Neuronal stem cell (in vitro differentiated cells): ENCODE measurements around the gene OR2A5.

Experiments used
- DNase-seq: peaks from one replicate; pipeline ENCODE4 v3.0.0-alpha.2; 2013; ENCODE audit warnings: low spot score
- H2AFZ ChIP-seq: one replicate; pipeline ENCODE4 v1.6.1; 2013; ENCODE audit warnings: mild to moderate bottlenecking, low read length, inconsistent platforms
- H2AK5ac ChIP-seq: 2 replicates; pipeline ENCODE4 v1.6.1; 2013; ENCODE audit warnings: low read depth, mild to moderate bottlenecking, inconsistent platforms, low read length, moderate library complexity, mixed read lengths
- H2BK120ac ChIP-seq: 2 replicates; pipeline ENCODE4 v1.6.1; 2013; ENCODE audit warnings: low read depth, mild to moderate bottlenecking, inconsistent platforms, low read length, moderate library complexity, mixed read lengths
- H2BK12ac ChIP-seq: one replicate; pipeline ENCODE4 v1.6.1; 2013; ENCODE audit warnings: low read length, inconsistent platforms
- H2BK15ac ChIP-seq: 2 replicates; pipeline ENCODE4 v1.6.1; 2013; ENCODE audit warnings: mild to moderate bottlenecking, low read length, inconsistent platforms, mixed read lengths
- H2BK5ac ChIP-seq: one replicate; pipeline ENCODE4 v1.6.1; 2013; ENCODE audit warnings: inconsistent platforms, mild to moderate bottlenecking, low read length, moderate library complexity
- H3K14ac ChIP-seq: one replicate; pipeline ENCODE4 v1.6.1; 2013; ENCODE audit warnings: low read length, inconsistent platforms
- H3K18ac ChIP-seq: 2 replicates; pipeline ENCODE4 v1.6.1; 2013; ENCODE audit warnings: low read length, inconsistent platforms
- H3K23ac ChIP-seq: 2 replicates; pipeline ENCODE4 v1.6.1; 2013; ENCODE audit warnings: low read depth, mild to moderate bottlenecking, mixed read lengths, low read length, inconsistent platforms; ENCODE audit not compliant: poor library complexity
- H3K27ac ChIP-seq: replicated peaks from 3 replicates; pipeline ENCODE4 v1.5.1; 2013; ENCODE audit warnings: low read length, inconsistent platforms
- H3K27me3 ChIP-seq, 3 experiments: 2 replicates each; pipeline ENCODE4 v1.6.1; 2013; ENCODE audit warnings: low read length in 3 of 3, mild to moderate bottlenecking in 2 of 3, inconsistent platforms in 1 of 3, low read depth in 1 of 3, mixed read lengths in 1 of 3, moderate library complexity in 1 of 3; ENCODE audit not compliant: control insufficient read depth in 3 of 3, insufficient read depth in 3 of 3
- H3K36me3 ChIP-seq, 2 donors: replicated peaks in 1 of 2; 2 replicates each; pipeline ENCODE4 v1.6.1; 2013; ENCODE audit warnings: low read length in 2 of 2; ENCODE audit not compliant: control insufficient read depth in 2 of 2, insufficient read depth in 2 of 2
- H3K4ac ChIP-seq: 2 replicates; pipeline ENCODE4 v1.6.1; 2013; ENCODE audit warnings: inconsistent platforms, mild to moderate bottlenecking, low read length, moderate library complexity
- H3K4me1 ChIP-seq, 2 donors: 1 replicate in 1 of 2; 2 replicates in 1 of 2; pipeline ENCODE4 v1.6.1; 2013; ENCODE audit warnings: low read length in 2 of 2, low read depth in 1 of 2; ENCODE audit not compliant: control insufficient read depth in 2 of 2, insufficient read depth in 1 of 2
- H3K4me2 ChIP-seq: one replicate; pipeline ENCODE4 v1.6.1; 2013; ENCODE audit warnings: mild to moderate bottlenecking, low read length, inconsistent platforms; ENCODE audit not compliant: insufficient read depth, poor library complexity, severe bottlenecking
- H3K4me3 ChIP-seq, 2 donors: 2 replicates each; pipeline ENCODE4 v1.5.1; 2013; ENCODE audit warnings: low read length in 2 of 2, mild to moderate bottlenecking in 2 of 2, inconsistent platforms in 1 of 2, moderate library complexity in 1 of 2
- H3K79me1 ChIP-seq: one replicate; pipeline ENCODE4 v1.6.1; 2013; ENCODE audit warnings: low read depth, mild to moderate bottlenecking, inconsistent platforms, low read length, moderate library complexity
- H3K9ac ChIP-seq: one replicate; pipeline ENCODE4 v1.6.1; 2013; ENCODE audit warnings: mild to moderate bottlenecking, low read depth, low read length, inconsistent platforms; ENCODE audit not compliant: poor library complexity
- H3K9me3 ChIP-seq, 2 donors: replicated peaks in 1 of 2; 2 replicates each; pipeline versions ENCODE3 to v1.6.1; 2013; ENCODE audit warnings: low read length in 2 of 2, mild to moderate bottlenecking in 2 of 2, inconsistent platforms in 1 of 2, low read depth in 1 of 2, mixed read lengths in 1 of 2, moderate library complexity in 1 of 2; ENCODE audit not compliant: control insufficient read depth in 2 of 2, insufficient read depth in 1 of 2
- H4K8ac ChIP-seq: one replicate; pipeline ENCODE4 v1.6.1; 2013; ENCODE audit warnings: low read depth, mild to moderate bottlenecking, inconsistent platforms, low read length, moderate library complexity
- H4K91ac ChIP-seq: one replicate; pipeline ENCODE4 v1.6.1; 2013; ENCODE audit warnings: low read length, low read depth, mild to moderate bottlenecking, inconsistent platforms; ENCODE audit not compliant: poor library complexity
- WGBS, 2 donors: extraction: QIAGEN DNeasy Blood & Tissue Kit; methylation state at CpG; one replicate each; pipeline ENCODE4 v1.1.7; 2013; ENCODE audit warnings: missing lambda C conversion rate in 2 of 2, mixed read lengths in 1 of 2; ENCODE audit not compliant: insufficient read length in 2 of 2, insufficient replicate concordance in 1 of 2; ENCODE audit errors: extremely low coverage in 2 of 2; 5-methylcytosine and 5-hydroxymethylcytosine counted together

OR2A5 gene

DNA sequence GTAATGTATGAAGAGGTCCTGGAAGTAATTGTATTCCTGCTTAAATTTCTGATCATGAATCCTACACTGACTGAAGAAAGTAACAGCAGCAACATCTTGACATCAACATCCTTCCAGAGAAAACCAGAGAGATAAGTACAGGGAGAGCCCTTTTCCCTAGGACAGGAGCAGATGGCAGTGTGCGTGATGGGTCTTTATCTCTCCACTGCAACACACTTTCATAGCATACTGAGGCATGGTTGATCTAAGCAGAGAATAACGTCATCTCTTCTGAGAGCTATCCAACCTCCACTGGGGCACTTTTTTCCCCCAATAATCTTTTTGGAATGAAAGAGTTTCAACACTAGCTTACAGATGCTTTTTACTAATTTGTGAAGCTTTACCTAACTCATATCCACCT lies 21.2 kb downstream of the OR2A5 start:
- H4K8ac ChIP-seq: no peak overlapping the region
- H3K18ac ChIP-seq: no peak overlapping the region
- WGBS, 2 donors: no CpG with 5 or more reads among the region's 2 CpGs

DNA sequence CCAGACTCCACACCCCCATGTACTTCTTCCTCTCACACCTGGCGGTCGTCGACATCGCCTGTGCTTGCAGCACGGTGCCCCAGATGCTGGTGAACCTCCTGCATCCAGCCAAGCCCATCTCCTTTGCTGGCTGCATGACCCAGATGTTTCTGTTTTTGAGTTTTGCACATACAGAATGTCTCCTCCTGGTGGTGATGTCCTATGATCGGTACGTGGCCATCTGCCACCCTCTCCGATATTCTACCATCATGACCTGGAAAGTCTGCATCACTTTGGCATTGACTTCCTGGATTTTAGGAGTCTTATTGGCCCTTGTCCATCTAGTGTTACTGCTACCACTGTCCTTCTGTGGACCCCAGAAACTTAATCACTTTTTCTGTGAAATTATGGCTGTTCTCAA lies 25.6 kb downstream of the OR2A5 start:
- no peaks in the 10 kb centered on the region for H3K4me1 ChIP-seq
- H3K23ac ChIP-seq: no peak overlapping the region
- no peaks in the 10 kb centered on the region for H3K79me1 ChIP-seq
- no peaks in the 10 kb centered on the region for H3K9me3 ChIP-seq
- no peaks in the 10 kb centered on the region for H3K27me3 ChIP-seq
- no peak overlapping the region for H3K4me2 ChIP-seq
- H2BK120ac ChIP-seq: no peak overlapping the region
- no peak overlapping the region for H4K91ac ChIP-seq
- H4K8ac ChIP-seq: no peak overlapping the region
- no peak overlapping the region for H3K4me3 ChIP-seq
- WGBS, 2 donors: no CpG with 5 or more reads among the region's 8 CpGs
- no peaks in the 10 kb centered on the region for H3K36me3 ChIP-seq
- H2BK15ac ChIP-seq: no peak overlapping the region
- no peak overlapping the region for H3K18ac ChIP-seq
- no peak overlapping the region for H3K9ac ChIP-seq
- DNase-seq: no peak
- H3K27ac ChIP-seq: no peak overlapping the region
- no peak overlapping the region for H2BK5ac ChIP-seq
- H2BK12ac ChIP-seq: no peak overlapping the region
- H2AK5ac ChIP-seq: no peak overlapping the region
- no peak overlapping the region for H3K14ac ChIP-seq
- H3K4ac ChIP-seq: no peak overlapping the region
- H2AFZ ChIP-seq: no peak overlapping the region

More for the DNA sequence above, 21.2 kb downstream of the OR2A5 start:
- Histone ChIP-seq H2BK5ac (no peak overlapping the region), H3K4me1 (no peaks in the 10 kb centered on the region), H2BK12ac (no peak overlapping the region), H3K27ac (no peak overlapping the region), H3K4ac (no peak overlapping the region), H3K27me3 (no peaks in the 10 kb centered on the region), H3K14ac (no peak overlapping the region), H4K91ac (no peak overlapping the region), H2BK15ac (no peak overlapping the region), H2BK120ac (no peak overlapping the region), H3K9ac (no peak overlapping the region), H3K9me3 (no peaks in the 10 kb centered on the region), H2AK5ac (no peak overlapping the region), H3K79me1 (no peaks in the 10 kb centered on the region), H3K23ac (no peak overlapping the region), H3K4me2 (no peak overlapping the region), H2AFZ (no peak overlapping the region), H3K4me3 (no peak overlapping the region), H3K36me3 (no peaks in the 10 kb centered on the region)
- no peak for DNase-seq

GRCh38 chr7:144085978-144086377 lies 37.2 kb downstream of the OR2A5 start, which contains the start of gene OR2A12:
OR2A12 (plus strand) TSS chr7:144086278; CDS start chr7:144095108, 8,830 bp downstream.
- Histone ChIP-seq H3K27me3 (no peaks in the 10 kb centered on the region), H3K9ac (no peak within 1 kb of the TSS), H2BK15ac (no peak within 1 kb of the TSS), H3K36me3 (no peaks in the 10 kb centered on the region), H3K14ac (no peak within 1 kb of the TSS), H2BK12ac (no peak within 1 kb of the TSS), H3K27ac (no peak within 1 kb of the TSS), H2BK5ac (no peak within 1 kb of the TSS), H2BK120ac (no peak within 1 kb of the TSS), H2AFZ (no peak within 1 kb of the TSS), H3K4me3 (no peak within 1 kb of the TSS), H4K8ac (no peak within 1 kb of the TSS), H3K9me3 (no peaks in the 10 kb centered on the region), H3K79me1 (peaks cover 2% of the 10 kb centered on the region), H3K18ac (no peak within 1 kb of the TSS), H4K91ac (no peak within 1 kb of the TSS), H3K4me1 (no peaks in the 10 kb centered on the region), H3K4ac (no peak within 1 kb of the TSS), H3K4me2 (no peak within 1 kb of the TSS), H2AK5ac (no peak within 1 kb of the TSS), H3K23ac (no peak within 1 kb of the TSS)
- WGBS, 2 donors: no CpG with 5 or more reads among the region's 2 CpGs
- no peak for DNase-seq

GRCh38 chr7:144086730-144087129 lies 38.0 kb downstream of the OR2A5 start:
- Histone ChIP-seq H3K4me1 (no peaks in the 10 kb centered on the region), H3K23ac (no peak overlapping the region), H3K14ac (no peak overlapping the region), H3K36me3 (no peaks in the 10 kb centered on the region), H3K9me3 (no peaks in the 10 kb centered on the region), H2BK5ac (no peak overlapping the region), H4K8ac (no peak overlapping the region), H2BK12ac (no peak overlapping the region), H3K4me2 (no peak overlapping the region), H4K91ac (no peak overlapping the region), H3K18ac (no peak overlapping the region), H2BK15ac (no peak overlapping the region), H3K79me1 (peaks cover 2% of the 10 kb centered on the region), H2AK5ac (no peak overlapping the region), H3K9ac (no peak overlapping the region), H2AFZ (no peak overlapping the region), H3K4ac (no peak overlapping the region), H3K27me3 (no peaks in the 10 kb centered on the region), H2BK120ac (no peak overlapping the region), H3K4me3 (no peak overlapping the region), H3K27ac (no peak overlapping the region)
- no CpG with 5 or more reads among the region's 4 CpGs for WGBS, 2 donors
- DNase-seq: no peak
